ENCODE measurements around the gene PYGB.
"Not testable (repeated sequence)": the region's sequence is repeated elsewhere in the genome, so short reads cannot be mapped to it uniquely, and the experiment has no call there.

PYGB gene

DNA sequence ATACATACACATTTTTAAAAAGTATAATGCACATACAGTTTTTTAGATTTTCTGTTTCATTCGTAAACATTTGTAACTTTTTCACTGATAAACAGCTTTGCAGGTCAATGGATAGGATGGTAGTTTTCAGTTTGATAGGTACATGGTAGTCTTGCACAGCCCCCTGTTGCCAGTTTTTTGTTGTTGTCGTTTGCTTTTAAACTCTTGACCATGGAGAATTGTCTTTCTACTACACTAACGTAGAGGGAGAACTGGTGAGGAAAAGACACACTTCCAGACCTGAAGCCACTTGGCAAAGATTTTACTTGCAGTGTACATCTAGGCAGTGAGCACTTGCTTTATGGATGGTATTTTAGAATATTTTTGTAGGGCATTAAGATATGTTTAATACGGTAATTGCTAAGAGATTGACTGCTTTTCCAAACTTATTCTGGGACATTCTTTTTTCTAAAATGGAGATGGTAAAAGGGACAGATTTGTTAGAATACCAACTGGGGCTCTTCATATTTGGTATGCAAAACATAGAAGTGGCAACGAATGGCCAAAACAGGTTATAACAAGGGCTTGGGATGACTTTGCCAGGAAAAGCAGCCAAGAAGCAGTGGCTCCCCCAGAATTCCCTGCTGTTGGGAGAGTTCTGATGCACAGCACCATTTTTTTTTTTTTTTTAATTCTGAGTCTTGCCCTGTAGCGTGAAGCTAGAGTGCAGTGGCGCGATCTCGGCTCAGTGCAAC lies 1.5 kb downstream of the PYGB start:
- DNase-seq, result no peak

- no peak for DNase-seq
Observed at GRCh38 chr20:25250508-25250907, 2.6 kb downstream of the PYGB start.

- DNase-seq, result no peak
Observed at GRCh38 chr20:25251019-25251418, 3.1 kb downstream of the PYGB start.

DNA sequence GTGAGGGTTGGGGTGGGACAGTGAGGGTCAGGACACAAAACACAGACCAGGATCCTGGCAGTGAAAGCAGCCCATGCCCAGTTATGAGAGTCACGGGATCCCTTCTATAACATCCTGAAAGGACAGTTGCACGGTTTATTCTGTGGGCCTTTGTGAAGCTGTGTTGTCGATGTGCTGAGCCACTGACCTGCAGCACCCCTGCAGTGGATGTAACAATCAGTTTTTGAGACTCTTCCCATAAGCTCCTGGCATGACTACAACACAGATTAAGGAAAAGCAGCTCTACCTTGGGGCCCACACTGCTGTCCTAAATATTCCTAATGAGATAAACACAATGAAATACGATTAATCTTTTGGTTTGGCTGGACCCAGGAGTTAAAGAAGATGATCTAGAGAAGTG lies 3.7 kb downstream of the PYGB start:
- no peak for DNase-seq

DNA sequence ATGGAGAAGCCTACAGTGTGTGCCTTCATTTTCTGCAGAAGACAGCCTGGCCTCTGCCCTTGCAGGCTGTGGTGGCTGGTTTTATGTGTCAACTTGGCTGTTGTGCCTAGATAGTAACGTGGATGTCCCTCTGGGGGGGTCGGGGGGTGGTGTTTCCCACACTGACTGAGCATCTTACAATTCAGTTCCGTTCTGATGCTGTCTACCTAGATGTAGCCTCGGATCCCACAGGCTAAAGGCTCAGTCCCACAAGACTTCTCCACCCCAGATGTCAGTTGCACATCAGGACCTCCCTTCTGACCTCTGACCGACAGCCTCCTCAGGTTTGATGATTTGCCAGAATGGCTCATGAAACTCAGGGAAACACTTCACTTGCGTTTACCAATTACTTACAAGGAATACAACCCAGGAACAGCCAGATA lies 4.4 kb downstream of the PYGB start:
- DNase-seq, result no peak

DNA sequence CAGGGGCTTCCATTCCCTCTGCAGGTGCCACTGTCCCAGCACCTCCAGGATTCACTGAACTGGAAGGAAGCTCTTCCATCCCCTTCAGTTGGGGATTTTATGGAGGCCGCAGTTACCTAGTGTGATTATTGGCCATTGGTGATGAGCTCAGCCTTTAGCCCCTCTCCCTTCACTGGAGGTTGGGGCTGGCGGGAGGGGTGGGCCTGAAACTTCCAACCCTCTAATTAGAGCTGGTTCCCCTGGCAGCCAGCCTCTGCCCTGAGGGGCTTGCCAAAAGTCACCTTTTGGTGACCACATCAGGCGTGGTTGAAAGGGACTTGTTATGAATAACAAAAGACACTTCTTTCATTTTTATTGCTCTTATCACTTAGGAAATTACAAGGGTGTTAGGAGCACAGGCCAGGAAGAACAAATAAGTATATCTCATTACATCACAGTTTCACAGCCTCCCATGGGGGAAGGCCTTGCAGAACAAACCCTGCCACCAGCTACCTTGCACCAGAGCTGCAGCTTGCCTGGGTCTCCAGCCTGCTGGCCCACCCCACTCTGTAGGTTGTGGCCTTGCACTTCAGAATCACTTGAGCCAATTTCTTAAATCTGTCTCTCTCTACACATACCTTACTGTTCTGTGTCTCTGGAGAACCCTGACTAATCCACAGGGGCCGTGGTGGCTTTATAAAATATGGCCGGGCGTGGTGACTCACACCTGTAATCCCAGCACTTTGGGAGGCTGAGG lies 5.0 kb downstream of the PYGB start:
- no peak for DNase-seq

DNA sequence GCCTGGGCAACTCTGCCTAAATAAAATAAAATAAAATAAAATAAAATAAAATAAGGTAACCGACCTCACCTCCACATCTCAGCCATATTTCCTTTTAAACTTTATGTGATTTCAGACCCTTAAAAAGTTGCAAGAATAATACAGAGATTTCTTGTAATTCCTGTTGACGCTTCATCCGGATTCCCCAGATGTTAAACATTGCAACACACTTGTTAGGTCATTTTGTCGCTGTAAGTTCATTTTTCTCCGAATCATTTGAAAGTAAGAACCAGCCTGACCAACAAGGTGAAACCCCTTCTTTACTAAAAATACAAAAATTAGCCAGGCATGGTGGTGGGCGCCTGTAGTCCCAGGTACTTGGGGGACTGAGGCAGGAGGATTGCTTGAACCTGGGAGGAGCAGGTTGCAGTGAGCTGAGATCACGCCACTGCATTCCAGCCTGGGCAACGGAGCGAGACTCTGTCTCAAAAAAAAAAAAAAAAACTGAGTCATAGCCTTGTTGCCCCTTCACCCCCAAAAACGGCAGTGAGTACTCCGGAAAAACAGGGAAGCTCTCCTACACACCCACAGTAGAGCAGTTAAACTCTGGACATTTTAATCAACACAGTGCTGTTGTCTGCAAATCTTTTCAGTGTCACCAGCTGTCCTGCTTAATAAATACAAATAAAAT lies 5.9 kb downstream of the PYGB start:
- no peak for DNase-seq

DNA sequence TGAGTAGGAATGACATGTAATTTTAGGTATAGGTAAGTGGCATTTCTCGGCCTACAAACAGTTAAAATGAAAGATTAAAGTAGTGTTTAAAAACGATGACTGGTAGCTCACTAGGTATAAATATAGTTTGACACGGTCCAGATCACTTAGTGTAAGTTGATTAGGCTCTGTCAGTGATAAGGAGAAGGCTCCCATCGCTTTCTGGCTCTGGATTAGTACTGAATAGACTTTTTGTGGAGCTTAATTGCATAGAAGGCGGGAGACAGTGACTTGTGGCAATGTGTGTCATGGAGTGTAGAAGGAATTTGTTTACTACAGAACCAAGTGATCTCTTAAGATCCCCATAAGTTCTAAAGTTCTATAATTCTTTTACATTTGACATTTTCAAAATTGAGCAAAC lies 6.7 kb downstream of the PYGB start:
- no peak for DNase-seq

DNA sequence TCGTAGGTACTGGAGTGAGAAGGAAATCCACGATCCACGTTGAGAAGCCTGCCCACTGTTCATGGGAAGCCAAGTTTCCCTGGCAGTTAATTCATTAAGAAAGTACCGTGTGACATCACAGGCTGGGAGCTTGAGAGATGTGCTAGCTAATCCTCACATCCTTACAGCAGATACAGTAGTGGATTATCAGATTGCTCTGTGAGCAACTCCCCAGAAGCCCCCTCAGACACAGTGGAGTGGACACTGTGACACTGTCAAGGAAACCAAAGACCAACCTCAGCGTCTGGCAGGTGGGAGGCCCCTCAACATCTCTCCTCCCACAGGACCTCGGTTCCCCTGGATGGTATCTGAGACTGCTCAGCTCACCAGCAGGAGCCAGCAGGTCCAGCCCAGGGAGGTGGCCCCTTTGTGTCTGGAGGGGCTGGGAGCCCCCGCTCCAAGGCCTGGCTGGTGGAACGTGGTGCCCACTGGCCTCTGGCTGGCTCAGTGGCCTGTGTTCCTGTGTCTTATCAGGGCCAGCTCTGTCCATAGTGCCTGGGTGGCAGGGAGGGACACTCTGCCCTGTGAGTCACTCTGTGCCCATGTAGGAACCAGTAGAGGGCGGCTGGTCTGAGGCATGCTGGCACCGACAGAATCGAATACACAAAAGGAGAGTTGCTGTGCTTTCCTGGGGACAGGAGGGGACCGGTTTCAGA lies 7.2 kb downstream of the PYGB start:
- no peak for DNase-seq

DNA sequence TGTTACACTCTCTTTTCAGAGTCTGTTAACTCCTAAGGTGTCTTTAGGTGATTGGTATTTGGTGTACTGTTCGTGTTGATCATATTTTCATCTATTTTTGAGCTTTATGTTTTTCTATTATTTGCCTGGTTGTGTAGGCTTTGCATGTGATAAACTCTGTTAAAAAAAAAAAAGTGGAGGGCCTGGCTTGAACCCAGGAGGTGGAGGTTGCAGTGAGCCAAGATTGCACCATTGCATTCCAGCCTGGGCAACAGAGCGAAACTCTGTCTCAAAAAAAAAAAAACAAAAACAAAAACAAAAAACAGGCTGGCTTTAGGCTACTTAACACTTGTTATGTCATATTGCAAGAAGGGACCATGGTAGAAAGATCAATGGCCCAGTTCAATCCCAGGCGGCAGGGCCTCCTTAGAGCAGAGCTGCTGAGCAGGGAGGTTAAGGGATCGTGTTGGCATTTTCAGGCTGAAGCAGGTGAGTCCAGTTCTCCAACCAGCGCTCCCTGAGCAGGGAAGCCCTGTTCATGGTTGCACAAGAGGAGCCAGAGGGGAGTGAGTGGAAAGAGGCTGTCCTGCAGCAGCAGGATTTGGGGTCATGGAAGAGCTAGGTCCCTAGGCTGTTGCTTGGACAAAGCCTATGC lies 8.5 kb downstream of the PYGB start:
- no peak for DNase-seq

DNA sequence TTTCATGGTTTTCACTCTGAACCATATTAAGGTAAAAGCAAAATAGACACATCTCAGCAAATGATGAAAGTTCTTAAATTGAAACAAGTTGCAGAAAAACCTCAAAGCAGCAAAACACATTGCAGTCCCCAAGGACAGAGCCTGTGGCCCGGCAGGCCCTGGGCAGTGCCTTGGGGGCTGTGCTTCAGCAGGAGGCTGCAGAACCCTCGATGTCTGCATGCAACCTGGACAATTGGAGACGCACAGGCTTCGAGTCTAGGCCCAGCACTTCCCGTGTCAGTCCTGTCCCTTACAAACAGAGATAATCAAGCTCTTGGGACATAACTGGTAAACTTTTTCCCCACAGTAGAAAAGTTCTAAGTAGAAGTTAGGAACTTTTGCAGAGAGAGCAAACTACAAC lies 9.2 kb downstream of the PYGB start:
- DNase-seq, result no peak

- DNase-seq, result no peak
Observed at GRCh38 chr20:25257756-25258475, 10.0 kb downstream of the PYGB start.

DNA sequence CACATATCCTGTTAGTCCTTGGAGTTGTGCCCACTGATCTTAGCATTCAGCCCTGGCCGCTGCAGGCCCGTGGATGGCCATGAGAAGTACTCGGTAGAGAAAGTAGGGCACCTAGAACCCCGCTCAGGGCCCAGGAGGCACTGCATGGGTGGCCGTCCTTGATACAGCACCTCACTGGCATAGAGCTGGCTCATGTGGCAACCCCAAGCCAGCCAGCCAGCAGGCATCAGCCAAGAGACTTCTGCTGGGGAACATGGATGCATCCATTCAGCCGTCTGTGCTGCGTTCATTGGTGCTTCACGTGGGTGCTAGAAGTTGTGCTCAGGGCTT lies 10.6 kb downstream of the PYGB start:
- no peak for DNase-seq

- DNase-seq, result no peak
Observed at GRCh38 chr20:25258828-25259227, 10.9 kb downstream of the PYGB start.

- no peak for DNase-seq
Observed at GRCh38 chr20:25259358-25259757, 11.5 kb downstream of the PYGB start.

DNA sequence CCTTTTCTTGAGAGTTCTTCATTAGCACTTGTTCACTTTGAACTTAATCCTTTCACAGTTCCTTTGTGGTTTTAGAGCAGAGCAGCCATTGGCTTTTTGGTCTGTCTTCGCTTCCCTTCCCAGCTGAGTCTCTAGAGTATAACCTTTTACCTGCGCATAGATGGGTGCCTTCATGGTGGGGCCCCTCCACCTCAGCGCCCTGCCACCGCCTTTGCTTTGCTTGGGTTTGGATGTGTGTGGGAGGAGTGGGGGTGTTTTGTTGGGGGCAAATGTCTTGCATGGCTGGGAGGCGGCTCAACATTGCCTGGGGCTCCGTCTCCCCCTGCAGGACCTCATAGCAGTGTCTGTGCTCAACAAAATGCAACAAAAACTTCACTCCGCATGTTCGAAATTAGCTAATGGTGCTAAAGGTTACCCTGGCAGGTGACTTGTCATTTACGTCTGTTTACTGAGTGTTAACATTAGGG lies 11.9 kb downstream of the PYGB start:
- DNase-seq, result no peak

GRCh38 chr20:25260770-25261437 lies 13.0 kb downstream of the PYGB start:
- not testable (repeated sequence) for DNase-seq

- no peak for DNase-seq
Observed at GRCh38 chr20:25269057-25269832, 21.4 kb downstream of the PYGB start.

DNA sequence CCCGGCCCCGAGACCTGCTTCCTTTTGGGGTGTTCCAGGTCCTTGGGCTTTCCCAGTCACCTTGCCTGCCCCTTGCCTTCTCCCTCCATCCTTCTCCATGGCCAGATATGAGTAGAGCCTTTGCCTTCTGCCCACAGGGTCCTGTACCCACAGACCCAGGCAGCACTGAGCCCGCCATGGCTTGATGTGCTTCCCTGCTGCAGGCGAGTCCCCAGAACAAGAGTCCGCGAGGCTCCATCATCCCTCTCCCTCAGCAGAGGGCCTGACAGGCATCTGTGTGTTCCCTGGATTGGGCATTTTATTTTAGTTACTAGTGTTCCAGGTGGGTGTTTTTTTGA lies 21.9 kb downstream of the PYGB start:
- no peak for DNase-seq

DNA sequence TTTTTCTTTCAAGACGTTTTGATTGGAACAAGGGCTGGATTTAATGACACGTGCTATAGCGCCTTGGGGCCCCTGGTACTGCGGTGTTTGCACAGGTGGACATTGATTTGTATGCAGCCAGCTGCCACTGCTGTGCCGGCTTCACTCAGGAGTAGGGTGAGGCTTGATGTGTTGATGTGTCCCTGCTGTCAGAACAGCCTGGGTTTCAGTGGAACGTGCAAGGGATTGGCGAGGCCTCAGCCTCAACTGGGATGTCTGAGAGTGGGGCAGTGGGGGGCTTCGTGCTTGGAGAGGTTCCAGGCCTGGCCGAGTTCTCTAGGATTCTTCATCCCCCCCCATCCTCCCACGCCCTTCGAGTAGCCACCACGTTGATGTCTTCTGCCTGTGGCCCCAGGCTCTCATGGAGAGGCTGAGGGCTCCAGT lies 23.0 kb downstream of the PYGB start:
- no peak for DNase-seq

Data from activated gamma-delta T cell (primary cell).